OCI-M2 (cell line): ENCODE results near the gene TMEM220.

Source experiments
- DNase-seq: peaks from one replicate; lab custom pipeline; 2025; ENCODE audit not compliant: unreplicated experiment; lab: John Stamatoyannopoulos, UW

Gene TMEM220

GRCh38 chr17:10729334-10730193 is at the start of gene TMEM220:
Gene TMEM220, minus strand, starts transcription at chr17:10730023. Its CDS starts 172 bp downstream, at chr17:10729851.
- DNase-seq = no peak

- DNase-seq = no peak
These were observed 49.8 kb upstream of the TMEM220 start for GRCh38 chr17:10779609-10780008.

GRCh38 chr17:10777890-10778289 is 48.1 kb upstream of the TMEM220 start:
- no peak for DNase-seq

- DNase-seq = no peak
These were observed 47.4 kb upstream of the TMEM220 start for GRCh38 chr17:10777131-10777807.

GRCh38 chr17:10776381-10776780 is 46.6 kb upstream of the TMEM220 start:
- DNase-seq = no peak

GRCh38 chr17:10775740-10776356 is 46.0 kb upstream of the TMEM220 start:
- DNase-seq = no peak

GRCh38 chr17:10775058-10775457 is 45.2 kb upstream of the TMEM220 start:
- DNase-seq = no peak

GRCh38 chr17:10773391-10773790 is 43.6 kb upstream of the TMEM220 start:
- no peak for DNase-seq

GRCh38 chr17:10772425-10773380 is 42.9 kb upstream of the TMEM220 start:
- no peak for DNase-seq

GRCh38 chr17:10771148-10771547 is 41.3 kb upstream of the TMEM220 start:
- no peak for DNase-seq

GRCh38 chr17:10769840-10770239 is 40.0 kb upstream of the TMEM220 start:
- no peak for DNase-seq

- no peak for DNase-seq
These were observed 39.0 kb upstream of the TMEM220 start for GRCh38 chr17:10768750-10769251.

- DNase-seq = no peak
These were observed 37.4 kb upstream of the TMEM220 start for GRCh38 chr17:10767232-10767631.

- DNase-seq = no peak
These were observed 32.2 kb upstream of the TMEM220 start for GRCh38 chr17:10762037-10762436.

- DNase-seq = no peak
These were observed 31.5 kb upstream of the TMEM220 start for GRCh38 chr17:10761281-10761680.

GRCh38 chr17:10758062-10758461 is 28.2 kb upstream of the TMEM220 start:
- DNase-seq = no peak

GRCh38 chr17:10757647-10758046 is 27.8 kb upstream of the TMEM220 start:
- no peak for DNase-seq

GRCh38 chr17:10757067-10757466 is 27.2 kb upstream of the TMEM220 start:
- DNase-seq = no peak

- no peak for DNase-seq
These were observed 26.8 kb upstream of the TMEM220 start for GRCh38 chr17:10756619-10757018.

- no peak for DNase-seq
These were observed 26.4 kb upstream of the TMEM220 start for GRCh38 chr17:10756185-10756584.
